ENCODE data around the gene BCAS1. TPM values are rescaled to one million over a fixed set of nuclear protein-coding genes. Genes with fewer than 3 reads are reported as not detected.

BCAS1 gene
- total and polyA plus RNA-seq, 12 donors: 0.07 to 2.3 (median 0.13) TPM; not detected in 7

GRCh38 chr20:54002056-54002575 lies 68.3 kb downstream of the BCAS1 start:
- Histone ChIP-seq H3K4me3 (no peak overlapping the region), H3K4me1 (replicated peaks in 1 of 2) (no peaks in the 10 kb centered on the region), H3K27ac (no peak overlapping the region), H3K9me3 (replicated peaks in 1 of 3) (no peaks in the 10 kb centered on the region), H3K36me3 (replicated peaks in 1 of 2) (no peaks in the 10 kb centered on the region), H3K27me3 (no peaks in the 10 kb centered on the region)
- 54 to 68% (median 61%) methylated on average over 2 of the region's 2 CpGs for WGBS, 4 donors
- DNase-seq: no peak
- no peak for TF ChIP-seq CTCF (IDR thresholded peaks at IDR 0.05)
- no peak for TF ChIP-seq POLR2A (IDR thresholded peaks at IDR 0.05)
- intact Hi-C loops (cut with DNase I): no loop called here

GRCh38 chr20:54000914-54001313 lies 69.5 kb downstream of the BCAS1 start:
- WGBS, 4 donors: 41 to 76% (median 68%) methylated on average over 2 of the region's 2 CpGs
- H3K9me3 ChIP-seq (replicated peaks in 1 of 3): no peaks in the 10 kb centered on the region
- TF ChIP-seq CTCF (IDR thresholded peaks at IDR 0.05) (no peak), POLR2A (IDR thresholded peaks at IDR 0.05) (no peak)
- intact Hi-C loops (cut with DNase I): no loop called here
- DNase-seq: no peak
- no peaks in the 10 kb centered on the region for H3K36me3 ChIP-seq (replicated peaks in 1 of 2)
- H3K4me3 ChIP-seq: no peak overlapping the region
- no peaks in the 10 kb centered on the region for H3K27me3 ChIP-seq
- no peak overlapping the region for H3K27ac ChIP-seq
- no peaks in the 10 kb centered on the region for H3K4me1 ChIP-seq (replicated peaks in 1 of 2)

GRCh38 chr20:54000262-54000661 lies 70.1 kb downstream of the BCAS1 start:
- intact Hi-C loops (cut with DNase I): no loop called here
- H3K27ac ChIP-seq: no peak overlapping the region
- no peak overlapping the region for H3K4me3 ChIP-seq
- no peak for DNase-seq
- TF ChIP-seq POLR2A (IDR thresholded peaks at IDR 0.05) (no peak), CTCF (IDR thresholded peaks at IDR 0.05) (no peak)
- no peaks in the 10 kb centered on the region for H3K9me3 ChIP-seq (replicated peaks in 1 of 3)
- H3K36me3 ChIP-seq (replicated peaks in 1 of 2): no peaks in the 10 kb centered on the region
- no peaks in the 10 kb centered on the region for H3K27me3 ChIP-seq
- H3K4me1 ChIP-seq (replicated peaks in 1 of 2): no peaks in the 10 kb centered on the region

- Histone ChIP-seq H3K4me3 (no peak overlapping the region), H3K4me1 (replicated peaks in 1 of 2) (no peaks in the 10 kb centered on the region), H3K27me3 (no peaks in the 10 kb centered on the region), H3K9me3 (replicated peaks in 1 of 3) (no peaks in the 10 kb centered on the region), H3K27ac (no peak overlapping the region), H3K36me3 (replicated peaks in 1 of 2) (no peaks in the 10 kb centered on the region)
- WGBS, 4 donors: 77 to 85% (median 84%) methylated on average over 3 of the region's 3 CpGs
- intact Hi-C loops (cut with DNase I): no loop called here
- DNase-seq: no peak
- TF ChIP-seq CTCF (IDR thresholded peaks at IDR 0.05) (no peak), POLR2A (IDR thresholded peaks at IDR 0.05) (no peak)
These were observed 71.3 kb downstream of the BCAS1 start for GRCh38 chr20:53999077-53999476.

All from adrenal gland (tissue), 12 donors.